ENCODE data around the gene LRRC28.

- TF ChIP-seq POLR2AphosphoS5 (IDR thresholded peaks at IDR 0.05; ENCODE audit: low read depth, low read length): no peak
- no peak for TF ChIP-seq EZH2 (IDR thresholded peaks at IDR 0.05)
- TF ChIP-seq CTCF (IDR thresholded peaks at IDR 0.05 in 2 of 3, conservative IDR thresholded peaks at IDR 0.05 in 1 of 3; ENCODE audit: borderline replicate concordance in 1 of 3, insufficient read depth in 1 of 3, low read depth in 2 of 3, low read length in 2 of 3): peak; percentile 59 to 75 (median 64); a peak in 5 of 6 replicates
- TF ChIP-seq JUND (IDR thresholded peaks at IDR 0.05): no peak
- TF ChIP-seq CEBPB (IDR thresholded peaks at IDR 0.05; ENCODE audit: low read depth): no peak
- no peak for TF ChIP-seq ZBTB33 (IDR thresholded peaks at IDR 0.05; ENCODE audit: extremely low read depth, insufficient replicate concordance, low read length)
- TF ChIP-seq MAX (IDR thresholded peaks at IDR 0.05): no peak
- no peak for TF ChIP-seq ELF1 (IDR thresholded peaks at IDR 0.05; ENCODE audit: borderline replicate concordance, low read depth)
- no peak for TF ChIP-seq TCF7L2 (IDR thresholded peaks at IDR 0.05; ENCODE audit: borderline replicate concordance, extremely low read depth, insufficient read depth, insufficient read length)
- no peak for TF ChIP-seq FOSL1 (IDR thresholded peaks at IDR 0.05; ENCODE audit: low read depth)
Measured at GRCh38 chr15:99409097-99409473, 157.8 kb downstream of the LRRC28 start.

Data from HCT116 (cell line).